H1 (cell line): Measurements from ENCODE around the gene ACTR1A. TPM values are rescaled to one million over a fixed set of nuclear protein-coding genes. Genes with fewer than 3 reads are reported as not detected.

ENCODE experiments used
- ASH2L ChIP-seq: fragments of 200-600, 300-600 bp; sonication (generic); IDR thresholded peaks from one replicate; pipeline ENCODE4 v1.7.1; 2017; ENCODE audit warnings: low read length
- CBX5 ChIP-seq: fragments of 300-800, 300-1000 bp; sonication (generic); IDR thresholded peaks from 2 replicates; pipeline ENCODE4 v1.7.1; 2016; ENCODE audit warnings: antibody characterized with exemption, low read length, low read depth
- JUND ChIP-seq: IDR thresholded peaks from 2 replicates; pipeline ENCODE4 v1.6.1; 2011; ENCODE audit warnings: mild to moderate bottlenecking, improper control_type of control experiment, low read length
- TAF7 ChIP-seq: optimal IDR thresholded peaks from 2 replicates; pipeline ENCODE3; 2011; ENCODE audit warnings: low read depth, mild to moderate bottlenecking, inconsistent platforms, low read length, moderate library complexity, borderline replicate concordance
- polyA plus RNA-seq, 7 experiments: library from polyadenylated mRNA; depleted of rRNA in 3 of 7; stranded (reverse) in 5 of 7; unstranded in 2 of 7; fragments of >200 nt in 5 of 7; fragments of 200-250 nt in 2 of 7; gene quantifications; 1 replicate in 5 of 7; 2 replicates in 1 of 7; 4 replicates in 1 of 7; pipeline versions ENCODE4 v1.2.1 to v1.2.3, GENCODE V29; 2011 to 2013; ENCODE audit warnings: missing spikeins in 2 of 7, mixed read lengths in 2 of 7
- total RNA-seq: library from RNA; stranded (reverse); fragmentation: NEBNext Ultra II Directional; extraction: Animal tissue kit (Norgen Biotek cat#: 25700); gene quantifications from 2 replicates; pipeline ENCODE4 v1.2.1, GENCODE V29; 2021

ACTR1A gene
- total and polyA plus RNA-seq, 2 of the 8 experiments (the other 6 are each of a cell fraction or from before 2014, with no cell fraction given): 78.6 to 86.3 TPM

DNA sequence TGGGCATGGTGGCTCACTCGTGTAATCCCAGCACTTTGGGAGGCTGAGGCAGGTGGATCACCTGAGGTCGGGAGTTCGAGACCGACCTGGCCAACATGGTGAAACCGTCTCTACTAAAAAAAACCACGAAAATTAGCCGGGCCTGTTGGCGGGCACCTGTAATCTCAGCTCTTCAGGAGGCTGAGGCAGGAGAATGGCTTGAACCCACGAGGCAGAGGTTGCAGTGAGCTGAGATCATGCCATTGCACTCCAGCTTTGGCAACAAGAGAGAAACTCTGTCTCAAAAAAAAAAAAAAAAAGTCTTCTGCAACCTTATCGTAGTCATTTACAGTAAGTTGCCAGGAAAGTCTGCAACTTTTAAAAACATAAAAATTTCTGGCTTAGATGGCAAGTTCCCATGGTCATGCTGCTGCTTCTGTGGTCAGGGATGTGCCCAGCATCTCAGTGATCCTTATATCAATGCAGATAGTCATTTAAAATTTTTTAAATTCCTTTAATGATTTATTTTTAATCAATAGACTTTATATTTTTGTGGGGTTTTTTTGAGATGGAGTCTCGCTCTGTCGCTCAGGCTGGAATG lies 16.8 kb upstream of the ACTR1A start (continued):
- TF ChIP-seq TAF7 (no peak), JUND (no peak), ASH2L (no peak), CBX5 (no peak)
